HepG2 (cell line): ENCODE data around the gene MRPS25. TPM values are rescaled to one million over a fixed set of nuclear protein-coding genes. Genes with fewer than 3 reads are reported as not detected.

Source experiments
- CREB1 ChIP-seq, 2 experiments: fragments of 450-650 bp in 1 of 2; IDR thresholded peaks; 2 replicates each; pipeline ENCODE4 v1.6.1; 2016 to 2017; ENCODE audit warnings: control low read depth in 1 of 2, mild to moderate bottlenecking in 1 of 2, missing compliant biosample characterization in 1 of 2, missing genetic modification characterization in 1 of 2
- EED ChIP-seq: sonication (generic); formaldehyde crosslinking; IDR thresholded peaks from 2 replicates; pipeline ENCODE4 v1.5.0; 2020; ENCODE audit warnings: mild to moderate bottlenecking, missing genetic modification reagents
- KLF12 ChIP-seq: sonication (generic); formaldehyde crosslinking; IDR thresholded peaks from 2 replicates; pipeline ENCODE4 v1.4.0; 2020; ENCODE audit warnings: missing genetic modification reagents, borderline replicate concordance
- MYC ChIP-seq: sonication (generic); formaldehyde crosslinking; IDR thresholded peaks from 2 replicates; pipeline ENCODE4 v1.9.0; 2021; ENCODE audit warnings: missing genetic modification reagents, borderline replicate concordance
- PHF20 ChIP-seq: sonication (generic); formaldehyde crosslinking; IDR thresholded peaks from 2 replicates; pipeline ENCODE4 v1.5.0; 2020; ENCODE audit warnings: mild to moderate bottlenecking, missing genetic modification reagents
- SIX4 ChIP-seq: sonication (generic); formaldehyde crosslinking; IDR thresholded peaks from 2 replicates; pipeline ENCODE4 v1.4.0; 2020; ENCODE audit warnings: missing genetic modification reagents
- TGIF2 ChIP-seq: IDR thresholded peaks from 2 replicates; pipeline ENCODE4 v1.6.1; 2016; ENCODE audit warnings: control low read depth, missing compliant biosample characterization
- TRIM24 ChIP-seq: sonication (generic); formaldehyde crosslinking; IDR thresholded peaks from 2 replicates; pipeline ENCODE4 v1.8.0; 2022; ENCODE audit warnings: mild to moderate bottlenecking, missing genetic modification reagents
- ZNF224 ChIP-seq: sonication (generic); formaldehyde crosslinking; IDR thresholded peaks from 2 replicates; pipeline ENCODE4 v1.5.0; 2020; ENCODE audit warnings: mild to moderate bottlenecking, missing genetic modification reagents
- ZNF282 ChIP-seq: fragments of 450-650 bp; IDR thresholded peaks from 2 replicates; pipeline ENCODE4 v1.6.1; 2018; ENCODE audit not compliant: partially characterized antibody
- ZNF530 ChIP-seq: sonication (generic); formaldehyde crosslinking; IDR thresholded peaks from 2 replicates; pipeline ENCODE4 v1.5.0; 2020; ENCODE audit warnings: low read depth, mild to moderate bottlenecking, missing genetic modification reagents
- ZNF605 ChIP-seq: sonication (generic); formaldehyde crosslinking; IDR thresholded peaks from 2 replicates; pipeline ENCODE4 v1.8.0; 2022; ENCODE audit warnings: mild to moderate bottlenecking, missing genetic modification reagents
- ZNF678 ChIP-seq: sonication (generic); formaldehyde crosslinking; IDR thresholded peaks from 2 replicates; pipeline ENCODE4 v1.4.0; 2020; ENCODE audit warnings: mild to moderate bottlenecking, missing genetic modification reagents
- ZNF781 ChIP-seq: sonication (generic); formaldehyde crosslinking; IDR thresholded peaks from 2 replicates; pipeline ENCODE4 v1.5.1; 2020; ENCODE audit warnings: borderline replicate concordance, mild to moderate bottlenecking, missing genetic modification reagents; ENCODE audit errors: not compliant biosample characterization
- polyA plus RNA-seq, 8 experiments: library from polyadenylated mRNA; depleted of rRNA in 3 of 8; stranded (reverse) in 7 of 8; unstranded in 1 of 8; fragments of >200 nt; fragmentation: Illumina TruSeq in 4 of 8; extraction: Trizol in 4 of 8; gene quantifications; 2 replicates each; pipeline versions ENCODE4 v1.2.1 to v1.2.3, GENCODE V29; 2011 to 2016; ENCODE audit warnings: low read depth in 4 of 8, missing spikeins in 1 of 8, mixed read lengths in 1 of 8; ENCODE audit not compliant: insufficient read depth in 1 of 8
- total RNA-seq, 5 experiments: library from RNA; depleted of rRNA; stranded (reverse); fragments of >200 nt; fragmentation: Illumina TruSeq; extraction: Trizol; gene quantifications; 2 replicates each; pipeline ENCODE4 v1.2.3, GENCODE V29; 2016; ENCODE audit warnings: low read depth in 1 of 5
- TF ChIP-seq, protein P1 (sequence below): sonication (generic); formaldehyde crosslinking; IDR thresholded peaks from 2 replicates; pipeline ENCODE4 v1.5.1; 2020; ENCODE audit warnings: missing genetic modification reagents, mild to moderate bottlenecking, borderline replicate concordance
- TF ChIP-seq, protein P2 (sequence below): sonication (generic); formaldehyde crosslinking; IDR thresholded peaks from 2 replicates; pipeline ENCODE4 v1.4.0; 2020; ENCODE audit warnings: mild to moderate bottlenecking, missing genetic modification reagents
- TF ChIP-seq, protein P3 (sequence below): IDR thresholded peaks from 2 replicates; pipeline ENCODE4 v1.6.1; 2016; ENCODE audit warnings: low read depth, control low read depth
- TF ChIP-seq, protein P4 (sequence below): sonication (generic); formaldehyde crosslinking; IDR thresholded peaks from 2 replicates; pipeline ENCODE4 v1.4.0; 2020; ENCODE audit warnings: missing genetic modification reagents
- TF ChIP-seq, protein P5 (sequence below): sonication (generic); formaldehyde crosslinking; IDR thresholded peaks from 2 replicates; pipeline ENCODE4 v1.4.0; 2020; ENCODE audit warnings: missing genetic modification reagents

The MRPS25 gene
- total and polyA plus RNA-seq, 2 of the 13 experiments (the other 11 are each of a cell fraction or from before 2014, with no cell fraction given): 60.1 to 74.3 TPM

DNA sequence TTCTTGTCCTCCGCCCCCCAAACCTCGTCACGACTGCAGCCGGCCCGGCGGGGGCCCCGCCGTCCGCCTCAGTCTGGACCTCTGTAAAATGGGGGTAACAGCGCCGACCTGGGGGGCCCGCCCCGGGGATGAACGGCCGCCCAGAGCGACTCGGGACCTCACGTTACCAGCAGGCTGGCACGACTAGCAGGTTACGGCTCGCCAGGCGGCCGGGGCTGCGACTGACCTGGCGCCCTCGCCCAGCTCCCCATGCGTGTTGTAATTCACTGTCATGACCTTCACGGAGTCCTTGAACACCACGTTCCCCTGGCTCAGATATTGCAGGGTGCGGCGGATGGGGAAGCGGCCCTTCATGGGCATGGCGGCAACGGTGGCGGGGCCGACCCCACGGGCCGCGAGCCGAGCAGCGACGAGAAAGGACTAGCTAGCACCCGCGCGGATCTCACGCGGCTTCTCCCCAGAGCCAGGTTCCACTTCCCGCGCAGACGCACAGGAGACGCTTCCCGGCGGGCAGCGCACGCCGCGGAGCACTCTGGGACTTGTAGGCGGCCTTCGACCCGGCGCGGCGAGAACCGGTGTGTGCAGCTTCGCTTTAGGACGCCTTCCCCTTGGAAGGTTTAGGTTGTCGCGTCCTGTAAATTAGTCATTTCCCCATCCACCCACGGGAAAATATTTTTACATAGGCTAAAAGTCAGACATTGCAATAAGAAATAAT is at the start of gene MRPS25 (continued):
- TF ChIP-seq ZNF224 (CRISPR knock-in tag): peak; percentile 45; the same call in 1 of the 2 replicates
- peak; percentile 64 for TF ChIP-seq ZNF605 (CRISPR knock-in tag)
- no peak for TF ChIP-seq KLF12
- TF ChIP-seq, protein P1, sequence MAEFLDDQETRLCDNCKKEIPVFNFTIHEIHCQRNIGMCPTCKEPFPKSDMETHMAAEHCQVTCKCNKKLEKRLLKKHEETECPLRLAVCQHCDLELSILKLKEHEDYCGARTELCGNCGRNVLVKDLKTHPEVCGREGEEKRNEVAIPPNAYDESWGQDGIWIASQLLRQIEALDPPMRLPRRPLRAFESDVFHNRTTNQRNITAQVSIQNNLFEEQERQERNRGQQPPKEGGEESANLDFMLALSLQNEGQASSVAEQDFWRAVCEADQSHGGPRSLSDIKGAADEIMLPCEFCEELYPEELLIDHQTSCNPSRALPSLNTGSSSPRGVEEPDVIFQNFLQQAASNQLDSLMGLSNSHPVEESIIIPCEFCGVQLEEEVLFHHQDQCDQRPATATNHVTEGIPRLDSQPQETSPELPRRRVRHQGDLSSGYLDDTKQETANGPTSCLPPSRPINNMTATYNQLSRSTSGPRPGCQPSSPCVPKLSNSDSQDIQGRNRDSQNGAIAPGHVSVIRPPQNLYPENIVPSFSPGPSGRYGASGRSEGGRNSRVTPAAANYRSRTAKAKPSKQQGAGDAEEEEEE (CRISPR knock-in tag): peak; percentile 90; the same call in 1 of the 2 replicates
- no peak for TF ChIP-seq ZNF282
- no peak; the same call in 1 of the 2 replicates for TF ChIP-seq EED (CRISPR knock-in tag)
- peak; percentile 23; the same call in 1 of the 2 replicates for TF ChIP-seq CREB1 (IDR thresholded peaks at IDR 0.05)
- peak; percentile 54; the same call in 1 of the 2 replicates for TF ChIP-seq CREB1 (CRISPR knock-in tag; IDR thresholded peaks at IDR 0.05)
- TF ChIP-seq, protein P2, sequence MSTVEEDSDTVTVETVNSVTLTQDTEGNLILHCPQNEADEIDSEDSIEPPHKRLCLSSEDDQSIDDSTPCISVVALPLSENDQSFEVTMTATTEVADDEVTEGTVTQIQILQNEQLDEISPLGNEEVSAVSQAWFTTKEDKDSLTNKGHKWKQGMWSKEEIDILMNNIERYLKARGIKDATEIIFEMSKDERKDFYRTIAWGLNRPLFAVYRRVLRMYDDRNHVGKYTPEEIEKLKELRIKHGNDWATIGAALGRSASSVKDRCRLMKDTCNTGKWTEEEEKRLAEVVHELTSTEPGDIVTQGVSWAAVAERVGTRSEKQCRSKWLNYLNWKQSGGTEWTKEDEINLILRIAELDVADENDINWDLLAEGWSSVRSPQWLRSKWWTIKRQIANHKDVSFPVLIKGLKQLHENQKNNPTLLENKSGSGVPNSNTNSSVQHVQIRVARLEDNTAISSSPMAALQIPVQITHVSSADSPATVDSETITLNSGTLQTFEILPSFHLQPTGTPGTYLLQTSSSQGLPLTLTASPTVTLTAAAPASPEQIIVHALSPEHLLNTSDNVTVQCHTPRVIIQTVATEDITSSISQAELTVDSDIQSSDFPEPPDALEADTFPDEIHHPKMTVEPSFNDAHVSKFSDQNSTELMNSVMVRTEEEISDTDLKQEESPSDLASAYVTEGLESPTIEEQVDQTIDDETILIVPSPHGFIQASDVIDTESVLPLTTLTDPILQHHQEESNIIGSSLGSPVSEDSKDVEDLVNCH (CRISPR knock-in tag): no peak
- no peak for TF ChIP-seq SIX4 (CRISPR knock-in tag)
- TF ChIP-seq PHF20 (CRISPR knock-in tag): peak; percentile 80
- TF ChIP-seq, protein P3, sequence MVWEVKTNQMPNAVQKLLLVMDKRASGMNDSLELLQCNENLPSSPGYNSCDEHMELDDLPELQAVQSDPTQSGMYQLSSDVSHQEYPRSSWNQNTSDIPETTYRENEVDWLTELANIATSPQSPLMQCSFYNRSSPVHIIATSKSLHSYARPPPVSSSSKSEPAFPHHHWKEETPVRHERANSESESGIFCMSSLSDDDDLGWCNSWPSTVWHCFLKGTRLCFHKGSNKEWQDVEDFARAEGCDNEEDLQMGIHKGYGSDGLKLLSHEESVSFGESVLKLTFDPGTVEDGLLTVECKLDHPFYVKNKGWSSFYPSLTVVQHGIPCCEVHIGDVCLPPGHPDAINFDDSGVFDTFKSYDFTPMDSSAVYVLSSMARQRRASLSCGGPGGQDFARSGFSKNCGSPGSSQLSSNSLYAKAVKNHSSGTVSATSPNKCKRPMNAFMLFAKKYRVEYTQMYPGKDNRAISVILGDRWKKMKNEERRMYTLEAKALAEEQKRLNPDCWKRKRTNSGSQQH (CRISPR knock-in tag): no peak
- TF ChIP-seq ZNF781 (CRISPR knock-in tag): peak; percentile 90
- TF ChIP-seq, protein P4, sequence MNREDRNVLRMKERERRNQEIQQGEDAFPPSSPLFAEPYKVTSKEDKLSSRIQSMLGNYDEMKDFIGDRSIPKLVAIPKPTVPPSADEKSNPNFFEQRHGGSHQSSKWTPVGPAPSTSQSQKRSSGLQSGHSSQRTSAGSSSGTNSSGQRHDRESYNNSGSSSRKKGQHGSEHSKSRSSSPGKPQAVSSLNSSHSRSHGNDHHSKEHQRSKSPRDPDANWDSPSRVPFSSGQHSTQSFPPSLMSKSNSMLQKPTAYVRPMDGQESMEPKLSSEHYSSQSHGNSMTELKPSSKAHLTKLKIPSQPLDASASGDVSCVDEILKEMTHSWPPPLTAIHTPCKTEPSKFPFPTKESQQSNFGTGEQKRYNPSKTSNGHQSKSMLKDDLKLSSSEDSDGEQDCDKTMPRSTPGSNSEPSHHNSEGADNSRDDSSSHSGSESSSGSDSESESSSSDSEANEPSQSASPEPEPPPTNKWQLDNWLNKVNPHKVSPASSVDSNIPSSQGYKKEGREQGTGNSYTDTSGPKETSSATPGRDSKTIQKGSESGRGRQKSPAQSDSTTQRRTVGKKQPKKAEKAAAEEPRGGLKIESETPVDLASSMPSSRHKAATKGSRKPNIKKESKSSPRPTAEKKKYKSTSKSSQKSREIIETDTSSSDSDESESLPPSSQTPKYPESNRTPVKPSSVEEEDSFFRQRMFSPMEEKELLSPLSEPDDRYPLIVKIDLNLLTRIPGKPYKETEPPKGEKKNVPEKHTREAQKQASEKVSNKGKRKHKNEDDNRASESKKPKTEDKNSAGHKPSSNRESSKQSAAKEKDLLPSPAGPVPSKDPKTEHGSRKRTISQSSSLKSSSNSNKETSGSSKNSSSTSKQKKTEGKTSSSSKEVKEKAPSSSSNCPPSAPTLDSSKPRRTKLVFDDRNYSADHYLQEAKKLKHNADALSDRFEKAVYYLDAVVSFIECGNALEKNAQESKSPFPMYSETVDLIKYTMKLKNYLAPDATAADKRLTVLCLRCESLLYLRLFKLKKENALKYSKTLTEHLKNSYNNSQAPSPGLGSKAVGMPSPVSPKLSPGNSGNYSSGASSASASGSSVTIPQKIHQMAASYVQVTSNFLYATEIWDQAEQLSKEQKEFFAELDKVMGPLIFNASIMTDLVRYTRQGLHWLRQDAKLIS (CRISPR knock-in tag): no peak
- TF ChIP-seq MYC: peak; percentile 96
- TF ChIP-seq TRIM24: no peak
- TF ChIP-seq, protein P5, sequence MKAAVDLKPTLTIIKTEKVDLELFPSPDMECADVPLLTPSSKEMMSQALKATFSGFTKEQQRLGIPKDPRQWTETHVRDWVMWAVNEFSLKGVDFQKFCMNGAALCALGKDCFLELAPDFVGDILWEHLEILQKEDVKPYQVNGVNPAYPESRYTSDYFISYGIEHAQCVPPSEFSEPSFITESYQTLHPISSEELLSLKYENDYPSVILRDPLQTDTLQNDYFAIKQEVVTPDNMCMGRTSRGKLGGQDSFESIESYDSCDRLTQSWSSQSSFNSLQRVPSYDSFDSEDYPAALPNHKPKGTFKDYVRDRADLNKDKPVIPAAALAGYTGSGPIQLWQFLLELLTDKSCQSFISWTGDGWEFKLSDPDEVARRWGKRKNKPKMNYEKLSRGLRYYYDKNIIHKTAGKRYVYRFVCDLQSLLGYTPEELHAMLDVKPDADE: no peak
- no peak for TF ChIP-seq ZNF678 (CRISPR knock-in tag)
- TF ChIP-seq TGIF2 (CRISPR knock-in tag): peak; percentile 57; the same call in 1 of the 2 replicates
- no peak for TF ChIP-seq ZNF530
